HG03159 (cell line): Measurements from ENCODE around the gene IST1.
"Not testable (repeated sequence)": the region's sequence is repeated elsewhere in the genome, so short reads cannot be mapped to it uniquely, and the experiment has no call there.

ENCODE experiments used
- ATAC-seq: cut with Tn5 transposase; IDR thresholded peaks from one replicate; pipeline ENCODE4 v1.9.1; 2021; ENCODE audit warnings: mild to moderate bottlenecking, moderate library complexity; ENCODE audit not compliant: unreplicated experiment

Gene IST1

GRCh38 chr16:71894921-71895678 is at the start of gene IST1:
IST1 (plus strand) TSS chr16:71895531; CDS start chr16:71915641, 20,110 bp downstream.
- ATAC-seq, result peak; percentile 81

DNA sequence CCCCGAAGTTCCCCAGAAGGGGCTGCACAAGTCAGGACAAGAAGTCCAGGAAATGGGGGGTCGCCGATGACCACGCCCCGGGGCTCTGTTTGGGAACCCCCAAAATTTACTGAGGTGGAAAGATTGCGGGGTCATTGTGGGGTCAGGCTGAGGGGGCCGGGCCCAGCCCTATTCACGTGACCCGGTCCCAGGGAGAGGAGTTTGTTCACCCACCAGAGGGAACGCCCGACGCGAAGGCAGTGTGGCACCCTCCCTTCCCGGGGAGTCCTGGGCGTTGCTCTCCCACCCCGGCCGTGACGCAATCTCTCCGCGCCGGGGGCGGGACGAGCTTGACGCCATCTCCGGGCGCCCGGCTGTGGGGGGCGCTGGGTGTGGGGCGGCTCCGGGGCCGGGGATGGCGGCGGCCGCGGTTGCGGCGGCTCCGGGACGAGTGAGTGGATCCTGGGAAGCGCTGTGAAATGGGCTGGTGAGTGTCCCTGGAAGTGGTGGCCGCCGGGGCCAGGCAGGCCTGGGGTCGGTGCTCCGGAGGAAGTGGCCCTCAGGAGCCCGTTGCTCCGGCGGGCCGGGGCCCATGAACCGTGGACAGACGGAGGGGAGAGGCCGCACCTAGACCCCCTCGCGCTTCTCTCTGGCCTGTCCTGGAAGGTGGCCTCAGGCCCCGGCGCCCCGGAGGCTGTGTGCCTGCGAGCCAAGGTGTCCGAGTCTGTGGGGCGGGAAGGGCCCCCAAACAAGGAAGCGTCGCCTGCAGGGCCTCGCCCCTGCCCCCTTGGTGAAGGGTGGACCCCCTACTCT is 49.5 kb upstream of the IST1 start, which contains the start of gene ATXN1L:
ATXN1L (plus strand) TSS at position 338 of the 792 bp plus-strand sequence. CDS start 3,765 bp downstream, outside the sequence.
- ATAC-seq, result peak; percentile 63

GRCh38 chr16:71846431-71846830 is 48.9 kb upstream of the IST1 start:
- ATAC-seq, result no peak

DNA sequence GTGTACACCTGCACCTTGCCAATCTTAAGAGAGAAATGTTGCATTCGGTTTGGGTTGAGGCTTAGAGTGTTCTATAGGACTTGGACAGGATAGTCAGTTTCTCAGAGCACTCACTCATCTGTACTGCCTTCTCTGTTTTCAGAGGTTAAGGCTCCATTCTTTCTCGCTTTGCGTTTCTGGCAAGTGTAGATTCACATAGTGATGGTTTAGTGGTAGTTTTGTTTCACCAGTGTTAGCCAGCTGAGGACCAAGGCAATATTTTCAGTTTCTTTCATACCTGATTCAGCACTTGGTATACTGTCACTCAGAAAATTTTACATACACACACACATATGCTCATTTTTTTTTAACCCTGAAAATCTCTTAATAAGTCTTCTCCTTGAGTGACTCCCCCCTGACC is 48.2 kb upstream of the IST1 start:
- no peak for ATAC-seq

GRCh38 chr16:71848622-71849021 is 46.7 kb upstream of the IST1 start:
- no peak for ATAC-seq

DNA sequence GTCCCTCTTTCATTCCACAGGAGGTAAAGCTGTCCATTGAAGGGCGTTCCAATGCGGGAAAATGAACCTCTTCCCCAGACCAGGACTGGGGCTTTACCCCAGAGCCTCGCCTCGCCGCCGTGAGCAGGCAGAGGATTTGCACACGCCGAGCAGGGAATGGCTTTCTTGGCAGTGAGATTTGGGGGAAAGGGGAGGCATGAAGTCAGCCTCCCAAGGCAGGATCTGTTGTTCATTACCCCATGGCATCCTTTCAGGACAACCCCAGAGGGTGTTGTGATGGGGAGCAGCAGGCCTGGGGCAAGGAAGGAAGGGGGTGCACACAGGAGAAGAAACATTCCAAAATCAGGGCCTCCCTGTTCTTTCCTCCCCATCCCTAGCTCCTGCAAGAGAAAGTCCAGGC is 43.6 kb upstream of the IST1 start:
- ATAC-seq, result no peak

GRCh38 chr16:71852158-71852557 is 43.2 kb upstream of the IST1 start:
- ATAC-seq, result no peak

DNA sequence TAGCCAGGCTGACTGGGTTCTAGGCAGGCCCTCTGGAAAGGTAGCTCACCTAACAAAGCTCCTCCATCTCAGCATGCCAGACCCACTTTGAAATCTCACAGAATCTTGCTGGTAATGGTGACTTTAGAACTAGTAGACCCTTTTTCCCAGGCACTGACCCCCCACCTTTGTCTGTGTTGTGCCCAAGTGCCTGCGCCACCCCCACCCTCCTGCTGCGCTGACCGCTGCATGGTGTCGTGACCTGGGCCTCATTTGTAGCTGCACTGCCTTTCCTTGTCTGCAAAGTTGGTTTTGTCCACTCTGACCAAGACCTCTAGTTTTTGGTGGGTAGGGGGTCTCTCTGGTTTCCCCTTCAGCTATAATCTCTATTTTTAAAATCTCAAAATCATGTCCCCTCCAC is 42.8 kb upstream of the IST1 start:
- ATAC-seq, result no peak

DNA sequence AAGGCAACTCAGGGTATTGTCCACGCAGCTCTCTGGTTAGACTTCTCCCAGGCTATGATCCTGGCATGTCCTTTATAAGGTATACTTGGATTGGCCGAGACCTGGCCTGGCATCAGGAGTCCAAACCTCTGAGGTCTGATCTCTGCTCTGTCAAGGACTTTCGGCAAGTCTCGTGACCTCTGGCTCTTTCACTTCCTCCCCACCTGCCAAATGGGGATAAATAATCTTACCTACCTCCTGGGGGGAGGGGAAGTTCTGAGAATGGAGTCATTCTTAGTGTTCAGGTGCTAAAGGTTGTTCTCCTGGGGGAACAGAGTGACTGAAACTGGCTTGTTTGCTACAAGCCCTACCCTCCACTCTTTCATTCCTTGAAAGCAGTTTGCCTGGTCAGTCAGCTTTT is 41.9 kb upstream of the IST1 start:
- ATAC-seq, result no peak

GRCh38 chr16:71854369-71854948 is 40.9 kb upstream of the IST1 start:
- ATAC-seq, result no peak

- no peak for ATAC-seq
Measured at GRCh38 chr16:71855937-71856662, 39.2 kb upstream of the IST1 start.

DNA sequence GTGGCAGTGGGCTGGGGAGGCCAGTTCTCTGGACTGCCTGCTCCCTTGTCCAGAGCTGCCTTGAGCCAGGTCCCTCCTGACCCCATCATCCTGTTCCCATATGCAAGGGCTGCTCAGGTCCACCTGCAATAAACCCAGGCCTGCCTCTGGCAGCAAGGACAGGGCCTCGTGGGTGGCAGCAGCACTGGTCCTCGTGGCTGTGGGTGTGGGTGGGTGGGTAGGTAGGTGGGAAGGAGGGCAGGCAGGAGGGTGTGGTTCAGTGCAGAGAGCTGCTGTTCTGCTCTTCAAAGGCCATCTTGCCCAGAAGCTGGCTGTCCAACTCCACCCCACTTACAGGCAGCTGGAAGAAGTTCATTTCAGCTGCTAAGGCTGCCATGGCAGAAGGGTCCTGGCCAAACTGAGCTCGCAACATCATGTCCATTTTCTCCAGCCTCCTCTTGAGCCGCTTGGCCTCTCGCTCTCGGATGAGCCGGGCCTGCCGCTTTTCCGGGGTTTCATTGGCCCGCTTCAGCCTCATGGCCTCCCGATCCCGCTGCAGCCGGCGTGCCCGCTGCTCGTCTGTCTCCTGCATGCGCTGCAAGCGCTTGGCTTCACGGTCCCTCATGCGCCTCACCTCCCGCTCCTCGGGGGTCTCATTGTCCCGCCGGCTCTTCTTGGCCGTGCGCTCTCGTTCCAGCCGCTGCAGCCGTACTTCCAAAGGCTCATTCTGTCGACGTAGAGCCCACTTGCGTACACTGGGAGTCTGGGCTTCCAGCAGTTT is 35.4 kb upstream of the IST1 start:
- no peak for ATAC-seq

DNA sequence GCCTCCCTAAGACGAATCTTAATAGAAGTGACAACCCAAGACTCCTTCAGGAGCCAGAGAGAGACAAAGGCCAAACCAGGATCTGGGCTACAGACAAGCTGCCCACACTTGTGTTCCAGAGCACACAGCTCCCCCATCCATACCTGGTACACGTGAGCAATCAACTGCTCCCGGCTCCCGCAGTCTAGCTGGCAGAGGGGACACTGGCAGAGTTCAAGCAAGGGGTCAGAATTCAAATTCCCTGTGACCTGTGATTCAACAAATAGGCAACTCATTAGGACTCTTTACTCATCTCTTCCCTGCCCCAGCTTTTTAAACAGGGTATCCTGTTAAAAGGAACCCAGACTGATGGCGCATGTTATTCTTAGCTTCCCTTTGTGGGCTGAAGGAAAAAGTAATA is 31.3 kb upstream of the IST1 start:
- ATAC-seq, result no peak

GRCh38 chr16:71865173-71865863 is 30.0 kb upstream of the IST1 start:
- no peak for ATAC-seq

- not testable (repeated sequence) for ATAC-seq
Measured at GRCh38 chr16:71867175-71867574, 28.2 kb upstream of the IST1 start.

GRCh38 chr16:71867939-71868338 is 27.4 kb upstream of the IST1 start:
- no peak for ATAC-seq

DNA sequence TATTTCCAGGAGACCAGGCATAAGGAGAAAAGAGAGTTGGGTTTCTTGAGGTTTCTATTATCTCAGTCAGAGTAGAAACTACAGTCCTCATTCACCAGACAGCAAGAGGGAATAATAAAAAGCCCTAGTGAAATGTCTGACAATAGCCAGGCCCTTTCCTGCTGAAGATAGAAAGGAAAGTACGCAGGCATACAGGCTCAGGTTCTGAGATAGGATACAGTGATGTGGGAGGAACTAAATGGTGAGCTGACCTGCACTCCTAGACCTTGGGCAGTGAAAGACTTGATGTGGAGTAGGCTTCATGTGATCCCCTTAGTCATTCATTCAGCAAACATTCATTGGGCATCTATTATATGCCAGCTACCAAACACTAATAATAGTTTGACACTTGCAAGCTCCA is 26.2 kb upstream of the IST1 start:
- no peak for ATAC-seq

DNA sequence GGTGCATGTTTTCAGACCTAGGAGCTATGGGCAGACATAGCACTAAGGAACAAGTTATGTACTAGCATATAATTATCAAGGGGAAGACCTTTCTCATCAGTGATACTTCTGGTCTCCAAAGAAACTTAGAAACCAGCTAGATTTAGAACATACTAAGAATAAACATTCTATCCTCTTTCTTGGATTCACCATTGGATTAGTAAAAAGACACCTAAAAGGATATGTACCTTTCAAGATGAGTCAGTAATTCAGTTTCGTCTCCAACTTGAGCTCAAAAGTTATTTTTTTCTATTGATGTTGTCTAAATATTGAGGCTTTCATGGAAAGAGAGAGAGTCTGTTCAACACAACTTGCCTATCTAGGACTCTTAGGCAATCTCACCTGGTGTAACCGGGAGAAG is 24.5 kb upstream of the IST1 start:
- ATAC-seq, result no peak

DNA sequence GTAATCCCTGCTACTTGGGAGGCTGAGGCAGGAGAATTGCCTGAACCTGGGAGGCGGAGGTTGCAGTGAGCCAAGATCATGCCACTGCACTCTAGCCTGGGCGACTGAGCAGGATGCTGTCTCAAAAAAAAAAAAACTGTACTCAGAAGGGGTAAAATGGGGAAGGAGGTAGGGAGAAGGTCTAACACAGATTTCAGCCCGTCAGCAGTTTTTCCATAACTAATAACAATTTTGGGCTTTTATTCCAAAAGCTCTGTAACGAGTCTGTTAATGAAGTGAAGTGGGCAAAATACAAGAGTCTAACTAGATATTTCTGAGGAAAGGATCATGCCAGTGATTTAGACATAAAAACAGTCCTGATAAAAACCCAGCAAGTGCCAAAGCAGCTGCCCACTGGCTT is 22.1 kb upstream of the IST1 start:
- no peak for ATAC-seq

- no peak for ATAC-seq
Measured at GRCh38 chr16:71878911-71879310, 16.4 kb upstream of the IST1 start.
